HG03196 (cell line): ENCODE results near the gene TBC1D22A.

Experiments
- ATAC-seq: cut with Tn5 transposase; IDR thresholded peaks from one replicate; pipeline ENCODE4 v1.9.1; 2021; ENCODE audit not compliant: unreplicated experiment

Gene TBC1D22A

GRCh38 chr22:46794491-46794890 lies 32.0 kb downstream of the TBC1D22A start:
- ATAC-seq, result no peak

- ATAC-seq, result no peak
Measured at GRCh38 chr22:46795140-46795539, 32.7 kb downstream of the TBC1D22A start.

GRCh38 chr22:46795845-46796565 lies 33.6 kb downstream of the TBC1D22A start:
- no peak for ATAC-seq

GRCh38 chr22:46796566-46797195 lies 34.2 kb downstream of the TBC1D22A start:
- no peak for ATAC-seq

GRCh38 chr22:46797355-46797754 lies 34.9 kb downstream of the TBC1D22A start:
- no peak for ATAC-seq

GRCh38 chr22:46798041-46798365 lies 35.6 kb downstream of the TBC1D22A start:
- ATAC-seq, result no peak

GRCh38 chr22:46798366-46799350 lies 36.2 kb downstream of the TBC1D22A start:
- ATAC-seq, result no peak

GRCh38 chr22:46799626-46800025 lies 37.2 kb downstream of the TBC1D22A start:
- ATAC-seq, result no peak

- ATAC-seq, result no peak
Measured at GRCh38 chr22:46800102-46800857, 37.8 kb downstream of the TBC1D22A start.

GRCh38 chr22:46801331-46801811 lies 38.9 kb downstream of the TBC1D22A start:
- ATAC-seq, result no peak

GRCh38 chr22:46801826-46802607 lies 39.6 kb downstream of the TBC1D22A start:
- ATAC-seq, result no peak

- ATAC-seq, result no peak
Measured at GRCh38 chr22:46802608-46803027, 40.2 kb downstream of the TBC1D22A start.

GRCh38 chr22:46803031-46803880 lies 40.8 kb downstream of the TBC1D22A start:
- ATAC-seq, result no peak

- no peak for ATAC-seq
Measured at GRCh38 chr22:46803936-46804335, 41.5 kb downstream of the TBC1D22A start.

- ATAC-seq, result no peak
Measured at GRCh38 chr22:46806794-46807193, 44.3 kb downstream of the TBC1D22A start.

- ATAC-seq, result no peak
Measured at GRCh38 chr22:46807458-46807857, 45.0 kb downstream of the TBC1D22A start.

- no peak for ATAC-seq
Measured at GRCh38 chr22:46809153-46809885, 46.9 kb downstream of the TBC1D22A start.
